HL-60/S4 treated with phorbol 12-myristate 13-acetate at 8.2 ng/mL for 4 days and 3 days (cell line): ENCODE results near the gene C10orf62.
"Not testable (repeated sequence)": the region's sequence is repeated elsewhere in the genome, so short reads cannot be mapped to it uniquely, and the experiment has no call there.

Source experiments
- in situ Hi-C: fragments of 300-500 bp; cut with MboI; formaldehyde crosslinking; loops from 2 replicates; pipeline ENCODE4 v1.15.0; 2022; ENCODE audit warnings: low sequenced_read_pairs

Gene C10orf62, protein sequence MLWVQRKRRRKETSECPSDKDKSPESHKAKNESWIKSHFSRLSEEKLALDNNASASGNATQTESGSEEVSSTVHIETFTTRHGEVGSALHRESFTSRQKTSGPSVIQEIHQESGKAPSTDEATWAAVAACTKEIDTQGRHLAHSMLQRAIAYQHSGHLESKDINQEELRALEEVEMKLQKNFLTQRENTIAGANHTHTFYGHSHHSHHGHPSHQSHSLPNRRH

DNA sequence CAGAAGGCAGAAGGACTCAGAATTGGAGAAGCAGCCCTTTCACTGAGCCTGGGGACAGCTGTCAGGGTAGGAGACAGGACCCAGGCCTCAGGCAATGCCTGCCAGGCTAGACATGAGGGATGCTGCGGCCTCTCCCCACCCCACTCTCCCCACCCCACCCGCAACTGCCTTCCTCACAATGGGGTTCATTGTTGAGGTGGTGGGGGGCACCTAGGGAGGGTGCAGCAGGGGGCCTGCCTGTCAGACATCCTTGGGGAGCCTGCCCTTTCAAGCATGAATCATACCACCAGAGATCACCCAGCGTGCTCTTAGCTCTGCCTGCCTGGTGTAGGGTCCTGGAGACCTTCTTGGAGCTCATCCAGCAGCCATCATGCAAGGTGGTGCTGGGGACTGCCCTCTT, at the start of gene C10orf62:
TSS of gene C10orf62 (plus strand) at position 243 of the 400 bp plus-strand sequence. CDS start 177 bp downstream, outside the sequence.
- in situ Hi-C loops: no loop called here

DNA sequence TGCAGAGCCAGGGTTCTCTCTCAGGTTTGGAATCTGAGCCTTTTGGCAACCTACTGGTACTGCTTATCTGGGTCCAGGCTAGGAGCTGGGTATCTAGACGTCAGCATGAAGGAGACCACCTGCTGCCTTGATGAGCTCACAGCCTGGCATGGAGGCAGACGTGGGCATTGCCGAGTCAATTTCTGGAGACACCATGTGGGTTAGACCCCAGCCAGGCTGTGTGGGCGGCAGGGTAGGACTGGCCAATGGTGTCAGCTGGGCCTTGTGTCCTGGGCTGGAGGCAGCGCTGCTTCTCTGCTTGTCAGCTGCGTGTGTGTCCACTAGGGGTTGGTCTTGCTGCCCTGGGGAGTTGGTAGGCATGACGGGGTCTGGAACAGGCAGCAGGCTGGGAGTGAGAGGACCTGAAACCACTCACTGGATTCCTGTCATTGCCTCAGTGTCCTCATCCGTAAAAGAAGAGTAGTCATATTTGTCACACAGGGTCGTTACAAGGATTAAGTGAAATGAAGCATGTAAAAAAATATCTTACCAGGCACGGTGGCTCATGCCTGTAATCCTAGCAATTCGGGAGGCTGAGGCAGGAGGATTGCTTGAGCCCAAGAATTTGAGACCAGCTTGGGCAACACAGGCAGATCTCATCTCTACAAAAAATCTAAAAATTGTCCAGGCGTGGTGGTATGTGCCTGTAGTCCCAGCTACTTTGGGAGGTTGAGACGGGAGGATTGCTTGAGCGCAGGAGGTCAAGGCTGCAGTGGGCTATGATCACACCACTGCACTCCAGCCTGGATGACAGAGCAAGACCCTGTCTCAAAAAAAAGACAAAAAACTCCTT, 48.6 kb upstream of the C10orf62 start:
- in situ Hi-C loops: no loop called here

DNA sequence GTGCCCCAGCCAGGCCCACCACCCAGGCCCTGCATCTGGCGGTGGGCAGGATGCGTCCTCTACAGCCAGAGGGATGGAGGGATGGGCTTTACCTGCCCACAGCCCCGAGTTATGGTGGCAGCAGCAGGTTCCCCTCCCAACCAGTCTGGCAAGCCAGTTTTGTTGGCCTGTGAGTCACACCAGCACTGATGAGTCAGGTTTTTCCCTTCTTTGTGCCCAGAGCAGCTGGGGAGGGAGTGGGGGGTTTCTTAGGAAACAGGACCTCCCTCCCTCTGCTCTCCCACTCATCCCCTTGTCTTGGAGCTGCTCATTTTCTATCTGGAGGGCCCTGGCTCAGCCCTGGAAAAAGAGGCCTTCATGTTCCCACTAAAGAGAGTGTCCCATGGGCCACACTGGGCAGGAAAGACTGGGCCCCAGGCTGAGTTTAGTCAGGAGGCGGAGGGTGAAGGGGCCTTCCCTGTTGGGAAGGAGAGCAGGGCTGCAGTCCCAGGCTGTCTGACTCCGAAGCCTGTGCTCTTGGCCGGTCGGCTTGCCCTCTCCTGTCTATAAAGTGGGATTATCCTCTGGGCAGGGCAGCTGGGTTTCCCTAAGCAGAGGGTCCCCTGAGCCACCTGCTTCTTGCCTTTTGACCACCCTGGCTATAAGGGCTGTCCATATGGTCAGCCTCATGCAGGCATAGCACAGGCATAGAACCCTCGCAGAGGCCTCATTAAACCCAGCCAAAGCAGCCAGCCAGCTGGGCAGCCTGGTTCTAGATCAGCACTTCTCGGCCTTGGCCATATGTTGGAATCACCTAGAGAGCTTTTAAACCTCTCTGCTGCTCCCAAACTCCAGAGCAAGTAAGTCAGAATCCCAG, 47.1 kb upstream of the C10orf62 start:
- in situ Hi-C loops: no loop called here

DNA sequence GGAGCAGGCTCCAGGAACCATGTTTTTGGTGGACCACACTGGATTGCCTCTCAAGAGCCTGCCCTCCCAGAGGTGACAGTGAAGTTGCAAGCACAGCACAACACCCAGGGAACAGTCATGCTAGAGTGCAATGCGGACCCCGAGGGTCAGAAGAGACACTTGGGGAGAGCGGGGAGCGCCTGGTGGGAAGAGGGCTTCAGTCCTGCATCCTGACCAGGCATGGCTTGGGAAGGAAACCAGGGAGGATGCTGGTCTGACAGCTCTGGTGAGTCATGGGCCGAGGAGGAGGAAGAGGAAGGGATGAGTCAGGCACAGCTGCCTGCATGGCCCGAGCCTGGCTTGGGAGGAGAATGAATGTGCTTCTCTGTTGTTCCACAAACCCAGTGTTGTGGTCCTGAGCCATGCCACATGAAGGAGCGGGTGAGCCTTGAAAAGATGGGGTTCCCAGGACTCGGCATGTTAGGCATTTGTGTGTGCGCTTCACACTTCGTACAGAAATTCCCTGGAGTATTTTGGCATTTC, 46.4 kb upstream of the C10orf62 start:
- in situ Hi-C loops: no loop called here

DNA sequence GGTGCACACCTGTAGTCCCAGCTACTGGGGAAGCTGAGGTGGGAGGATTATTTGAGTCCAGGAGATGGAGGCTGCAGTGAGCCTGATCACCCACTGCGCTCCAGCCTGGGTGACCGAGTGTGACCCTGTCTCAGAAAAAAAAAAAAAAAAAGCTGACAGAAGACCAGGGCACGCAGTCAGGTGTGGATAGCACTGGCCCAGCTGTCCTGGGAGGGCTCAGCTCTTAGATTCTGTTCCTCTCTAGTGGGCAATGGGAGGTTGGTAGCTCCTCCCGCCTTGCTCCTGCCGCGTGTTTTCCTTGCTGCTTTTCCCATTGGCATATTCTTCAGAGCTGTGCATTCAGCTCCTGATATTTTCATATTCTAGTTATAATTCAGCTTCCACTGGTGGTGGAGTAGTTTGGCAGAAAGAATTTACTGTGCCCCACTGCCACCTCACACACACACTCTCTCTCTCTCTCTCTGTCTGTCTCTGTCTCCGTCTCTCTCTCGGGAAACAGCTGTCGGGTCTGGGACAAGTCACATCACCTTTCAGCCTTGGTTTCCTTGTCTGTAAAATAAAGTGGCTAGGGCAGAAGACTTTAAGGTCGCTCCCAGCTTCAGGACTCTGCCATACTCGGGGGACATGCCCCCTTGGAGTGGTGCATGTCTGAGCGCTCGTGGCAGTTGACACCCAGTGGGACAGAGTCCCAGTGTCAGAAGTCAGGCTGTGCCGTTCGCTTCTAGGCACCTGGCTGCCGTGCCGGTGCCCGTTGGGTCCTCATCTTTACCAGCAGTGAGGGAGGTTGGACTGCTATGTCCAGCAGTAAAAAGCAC, 42.9 kb upstream of the C10orf62 start:
- in situ Hi-C loops: no loop called here

DNA sequence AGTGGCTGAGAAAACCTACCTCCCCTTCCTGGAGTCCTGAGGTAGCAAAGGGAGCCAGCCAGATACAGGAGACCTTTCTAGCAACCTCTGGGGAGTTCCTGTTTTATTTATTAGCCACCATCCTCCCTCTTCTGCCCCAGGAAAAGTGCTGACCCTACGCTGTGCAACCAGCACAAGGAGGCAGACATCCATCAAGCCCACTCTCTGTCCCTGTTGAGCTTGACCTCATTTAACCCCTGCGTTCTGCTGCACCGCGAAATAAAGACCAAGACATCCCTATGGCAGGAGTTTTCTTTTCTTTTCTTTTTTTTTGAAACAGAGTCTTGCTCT, 42.3 kb upstream of the C10orf62 start:
- in situ Hi-C loops: no loop called here

DNA sequence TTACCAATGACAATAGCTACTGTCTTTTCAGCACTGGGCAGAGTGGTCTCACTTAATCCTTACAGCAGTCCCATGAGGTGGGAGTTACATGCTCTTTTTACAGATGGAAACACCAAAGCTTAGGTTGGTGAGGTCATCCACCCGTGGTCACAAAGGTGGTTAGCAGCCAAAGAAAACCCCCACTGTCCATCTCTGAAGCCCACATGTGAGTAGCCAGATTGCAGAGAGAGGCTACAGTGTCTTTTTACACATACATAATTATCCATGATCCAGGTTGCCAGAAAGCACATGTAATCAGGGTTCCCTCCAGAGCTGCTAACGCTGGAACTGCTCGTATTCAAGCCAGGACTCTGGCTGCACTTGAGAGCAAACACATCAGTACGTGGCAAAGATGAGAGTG, 41.6 kb upstream of the C10orf62 start:
- in situ Hi-C loops: no loop called here

DNA sequence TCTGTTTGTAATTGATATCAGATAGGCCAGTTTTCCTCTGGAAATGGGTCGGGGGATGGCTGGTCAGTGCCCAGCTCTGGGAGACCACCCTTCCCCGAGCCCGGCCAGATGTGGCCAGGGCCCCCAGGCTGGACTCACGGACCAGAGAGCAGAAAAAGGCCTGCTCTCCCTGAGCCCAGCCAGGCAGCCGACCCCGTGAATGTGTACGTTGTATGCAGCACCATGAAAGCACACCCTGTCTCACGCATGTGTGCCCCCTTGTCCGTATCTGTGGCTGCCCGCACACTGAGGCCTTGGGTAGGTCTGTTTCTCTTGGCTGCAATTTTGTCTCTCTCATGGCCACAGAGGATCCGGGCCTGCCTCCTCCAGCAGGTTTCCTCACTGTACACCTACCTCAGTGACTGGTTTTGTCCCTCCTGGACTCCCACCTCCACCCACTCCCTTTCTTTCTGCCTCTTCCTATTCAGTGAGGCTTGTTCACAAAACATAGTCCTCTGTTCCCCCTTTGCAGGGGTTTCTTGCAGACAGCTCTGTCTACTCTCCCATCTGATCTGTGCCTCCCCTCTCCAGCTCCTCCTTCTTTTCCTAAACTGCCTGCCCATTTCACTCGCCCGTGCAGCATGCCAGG, 40.6 kb upstream of the C10orf62 start:
- in situ Hi-C loops: no loop called here

DNA sequence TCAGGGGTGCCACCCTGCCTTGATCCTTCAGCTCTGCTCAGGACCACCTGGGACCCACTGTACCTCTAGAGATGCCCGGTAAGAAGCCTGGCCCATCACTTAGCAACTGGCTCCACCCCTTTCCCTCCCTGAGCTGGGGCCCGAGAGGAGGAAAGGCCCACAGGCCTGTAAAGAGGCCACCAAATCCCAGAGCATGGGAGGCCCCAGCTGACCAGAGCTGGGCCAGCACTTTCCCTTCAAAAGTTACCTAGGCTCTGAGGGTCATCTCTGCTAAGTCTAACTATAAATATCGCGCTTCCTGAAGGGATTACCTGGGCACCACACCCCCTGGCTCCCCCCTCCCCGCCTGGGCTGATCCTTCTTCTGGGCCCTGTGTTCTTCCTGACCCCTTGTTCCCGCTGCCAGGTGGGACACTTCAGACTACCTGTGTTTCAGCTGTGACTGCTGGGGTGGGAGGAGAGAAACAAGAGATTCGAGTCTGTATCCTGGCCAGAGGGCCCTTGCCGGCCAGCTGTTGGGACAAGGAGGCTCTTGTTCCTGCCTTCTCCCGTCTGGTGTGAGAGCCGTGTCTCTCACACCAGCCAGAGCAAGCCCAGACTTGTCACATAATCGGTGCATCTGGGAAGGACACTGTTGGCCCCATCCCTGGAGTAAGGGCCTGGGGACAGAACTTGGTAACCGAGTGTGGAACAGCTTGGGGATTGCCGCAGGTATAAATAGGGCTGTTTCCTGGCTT, 39.8 kb upstream of the C10orf62 start:
- in situ Hi-C loops: no loop called here

DNA sequence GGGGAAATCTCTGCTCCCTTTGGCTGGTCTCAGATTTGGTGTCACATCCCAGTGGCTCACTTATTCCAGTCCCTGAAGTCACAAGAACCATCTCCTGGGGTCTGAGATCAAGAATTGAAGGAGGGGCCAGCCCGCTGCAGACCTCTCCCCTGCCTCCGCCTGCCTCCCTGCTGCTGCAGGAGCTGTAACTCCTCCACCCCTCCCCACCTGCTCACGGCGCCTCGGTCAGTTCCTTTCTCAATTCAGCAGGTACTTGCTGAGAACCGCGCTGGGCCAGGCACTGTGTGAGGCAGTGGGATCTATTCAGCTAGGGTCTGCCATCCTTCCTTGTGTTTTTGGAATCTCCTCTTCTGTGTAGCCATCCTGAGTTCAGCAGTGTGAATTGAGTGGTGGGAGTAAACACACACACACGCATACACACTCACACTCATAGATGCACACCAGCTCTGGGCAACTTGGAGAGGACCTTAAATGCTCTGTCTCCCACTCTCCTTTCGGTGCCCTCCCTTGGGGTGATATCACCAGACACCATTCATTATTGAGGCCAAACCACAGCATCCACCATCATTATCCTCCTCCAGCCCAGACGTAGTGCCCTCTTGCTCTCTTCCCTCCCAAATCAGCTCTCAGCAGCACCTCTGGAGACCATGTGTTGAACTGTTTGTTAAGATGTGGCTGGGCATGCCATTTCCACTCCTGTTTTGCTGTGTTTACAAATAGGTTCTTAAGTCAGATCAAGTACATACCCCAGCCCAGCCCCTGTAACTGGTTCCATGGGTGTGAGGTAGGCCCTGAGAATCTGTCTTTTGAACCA, 39.0 kb upstream of the C10orf62 start:
- in situ Hi-C loops: no loop called here

DNA sequence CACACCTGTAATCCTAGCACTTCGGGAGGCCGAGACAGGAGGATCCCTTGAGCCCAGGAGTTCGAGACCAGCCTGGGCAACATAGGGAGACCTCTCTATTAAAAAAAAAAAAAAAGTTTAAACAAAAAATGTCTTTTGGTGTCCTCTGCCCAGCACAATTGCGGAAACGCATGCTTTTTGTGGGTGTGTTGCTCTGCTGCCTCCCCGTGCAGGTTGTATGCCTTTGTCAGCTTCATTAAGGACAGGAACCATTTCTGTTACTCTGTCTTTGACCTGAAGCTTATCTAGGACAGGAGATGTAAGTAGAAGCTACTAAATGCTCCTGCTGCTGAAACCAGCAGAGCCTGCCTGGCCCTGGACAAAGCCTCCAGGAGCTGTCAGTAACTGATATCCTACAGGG, 38.2 kb upstream of the C10orf62 start:
- in situ Hi-C loops: no loop called here

DNA sequence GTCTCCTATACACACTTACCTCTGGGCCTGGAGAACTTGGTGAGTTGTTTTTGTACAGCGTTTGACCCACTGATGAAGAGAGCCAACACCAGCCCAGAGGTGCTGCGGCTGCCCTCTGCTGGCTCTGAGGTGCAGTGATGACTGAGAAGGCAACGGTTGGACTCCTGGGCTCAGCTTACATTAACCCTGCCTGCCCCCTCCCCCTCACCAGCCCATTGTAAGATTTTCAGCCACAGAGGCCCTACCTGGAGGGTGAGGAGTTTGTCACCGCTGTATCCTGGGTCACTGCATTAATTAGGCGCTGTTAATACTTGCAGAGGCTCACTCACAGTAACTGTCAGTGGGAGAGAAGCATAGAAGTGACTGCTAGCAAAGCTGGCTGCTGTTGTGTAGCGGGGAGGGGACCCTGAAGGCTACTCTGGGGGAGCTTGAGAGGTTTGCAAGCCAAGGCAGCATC, 35.9 kb upstream of the C10orf62 start:
- in situ Hi-C loops: no loop called here

DNA sequence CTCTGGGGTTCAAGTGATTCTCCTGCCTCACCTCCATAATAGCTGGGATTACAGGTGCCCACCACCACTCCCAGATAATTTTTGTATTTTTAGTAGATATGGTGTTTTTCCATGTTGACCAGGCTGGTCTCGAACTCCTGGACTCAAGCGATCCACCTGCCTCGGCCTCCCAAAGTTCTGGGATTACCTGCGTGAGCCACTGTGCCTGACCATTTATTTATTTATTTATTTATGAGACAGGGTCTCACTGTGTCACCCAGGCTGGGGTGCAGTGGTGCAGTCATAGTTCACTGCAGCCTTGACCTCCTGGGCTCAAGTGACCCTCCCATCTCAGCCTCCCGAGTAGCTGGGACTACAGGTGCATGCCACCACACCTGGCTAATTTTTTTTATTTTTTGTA, 35.2 kb upstream of the C10orf62 start:
- in situ Hi-C loops: not testable (repeated sequence)

DNA sequence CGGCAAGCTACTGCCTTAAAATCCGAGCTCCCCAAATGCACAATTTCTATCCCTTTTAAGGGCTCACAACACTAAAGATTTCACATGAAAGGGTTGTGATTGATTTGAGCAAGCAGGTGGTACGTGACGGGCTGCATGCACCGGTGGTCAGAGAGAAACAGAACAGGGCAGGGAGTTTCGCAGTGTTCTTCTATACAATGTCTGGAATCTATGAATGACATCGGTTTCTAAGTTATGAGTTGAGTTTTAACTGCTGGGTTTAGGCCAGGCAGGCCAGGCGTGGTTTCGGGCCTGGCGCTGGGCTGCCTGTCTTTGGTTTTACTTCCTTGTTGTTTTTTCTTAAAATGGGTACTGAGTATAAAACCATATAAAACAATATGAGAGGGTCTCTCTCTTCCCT, 34.0 kb upstream of the C10orf62 start:
- in situ Hi-C loops: not testable (repeated sequence)

DNA sequence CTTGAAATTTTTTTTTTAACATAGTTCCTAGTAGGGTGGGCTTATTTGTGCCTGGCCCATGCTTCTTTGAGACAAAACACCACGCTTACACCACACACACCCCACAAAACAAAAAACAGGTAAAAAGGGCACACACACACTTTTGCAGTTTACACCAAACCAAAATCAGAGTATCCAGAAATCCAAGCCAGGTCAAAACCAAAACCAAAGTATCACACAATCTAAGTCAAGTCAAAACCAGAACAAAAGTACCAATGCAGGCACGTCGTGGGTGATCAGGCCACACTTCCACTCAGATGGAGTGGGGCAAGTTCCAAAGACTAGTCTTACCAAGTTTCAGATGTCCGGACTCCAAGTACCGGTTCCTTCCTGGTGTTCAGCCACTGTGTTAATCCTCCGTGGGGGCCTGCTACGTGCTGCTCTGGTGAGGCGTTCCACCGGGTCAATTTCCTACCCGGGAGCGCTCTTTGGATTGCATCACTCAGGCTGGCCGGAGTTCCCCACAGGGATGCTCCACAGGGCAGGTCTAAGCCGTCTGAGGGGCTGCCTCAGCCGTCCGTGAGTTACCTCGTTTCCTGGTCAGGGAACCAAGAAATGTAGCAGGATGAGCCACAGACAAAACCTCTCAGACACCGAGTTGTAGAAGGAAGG, 28.7 kb upstream of the C10orf62 start:
- in situ Hi-C loops: not testable (repeated sequence)

DNA sequence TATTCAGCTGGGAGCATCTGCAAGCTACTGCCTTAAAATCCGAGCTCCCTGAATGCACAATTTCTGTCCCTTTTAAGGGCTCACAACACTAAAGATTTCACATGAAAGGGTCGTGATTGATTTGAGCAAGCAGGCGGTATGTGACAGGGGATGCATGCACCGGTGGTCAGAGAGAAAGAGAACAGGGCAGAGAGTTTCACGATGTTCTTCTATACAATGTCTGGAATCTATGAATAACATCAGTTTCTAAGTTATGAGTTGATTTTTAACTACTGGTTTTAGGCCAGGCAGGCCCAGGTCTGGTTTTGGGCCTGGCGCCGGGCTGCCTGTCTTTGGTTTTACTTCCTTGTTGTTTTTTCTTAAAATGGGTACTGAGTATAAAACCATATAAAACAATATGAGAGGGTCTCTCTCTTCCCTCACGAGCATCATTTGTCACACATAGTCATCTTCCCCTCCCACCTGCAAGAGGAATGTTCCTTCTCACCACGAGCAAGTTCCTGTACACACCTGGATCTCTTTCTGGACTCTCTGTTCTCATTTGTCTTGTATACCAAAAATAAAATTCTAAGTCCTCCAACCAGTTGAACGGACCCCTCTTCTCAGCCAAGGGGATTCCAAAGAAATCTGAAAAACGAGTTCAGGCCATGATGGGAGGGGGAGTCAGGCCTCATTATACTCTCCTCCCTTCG, 28.0 kb upstream of the C10orf62 start:
- in situ Hi-C loops: not testable (repeated sequence)

DNA sequence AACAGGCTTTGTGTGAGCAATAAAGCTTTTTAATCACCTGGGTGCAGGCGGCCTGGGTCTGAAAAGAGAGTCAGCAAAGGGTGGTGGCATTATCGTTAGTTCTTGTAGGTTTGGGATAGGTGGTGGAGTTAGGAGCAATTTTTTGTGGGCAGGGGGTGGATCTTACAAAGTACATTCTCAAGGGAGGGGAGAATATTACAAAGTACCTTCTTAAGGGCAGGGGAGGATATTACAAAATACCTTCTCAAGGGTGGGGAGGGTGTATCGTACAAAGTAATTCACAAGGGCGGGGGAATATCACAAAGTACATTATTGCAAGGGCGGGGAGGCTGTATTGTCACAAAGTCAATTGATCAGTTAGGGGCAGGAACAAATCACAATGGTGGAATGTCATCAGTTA, 27.2 kb upstream of the C10orf62 start:
- in situ Hi-C loops: not testable (repeated sequence)
